HepG2 (cell line): ENCODE results near the gene VENTX. TPM values are rescaled to one million over a fixed set of nuclear protein-coding genes. Genes with fewer than 3 reads are reported as not detected.

ENCODE experiments used
- ARNTL ChIP-seq: sonication (generic); formaldehyde crosslinking; IDR thresholded peaks from 2 replicates; pipeline ENCODE4 v1.4.0; 2020; ENCODE audit warnings: mild to moderate bottlenecking, missing genetic modification reagents
- ATF7-NPFF ChIP-seq: sonication (generic); formaldehyde crosslinking; IDR thresholded peaks from 2 replicates; pipeline ENCODE4 v1.8.1; 2023; ENCODE audit warnings: mild to moderate bottlenecking, low read depth, missing genetic modification reagents, moderate library complexity
- ELF3 ChIP-seq: IDR thresholded peaks from 2 replicates; pipeline ENCODE4 v1.6.1; 2016; ENCODE audit warnings: missing genetic modification reagents, missing compliant biosample characterization
- FOSL1 ChIP-seq: sonication (generic); formaldehyde crosslinking; IDR thresholded peaks from 2 replicates; pipeline ENCODE4 v1.9.0; 2021; ENCODE audit warnings: missing genetic modification reagents, borderline replicate concordance
- HOXA5 ChIP-seq: sonication (generic); formaldehyde crosslinking; IDR thresholded peaks from 2 replicates; pipeline ENCODE4 v1.4.0; 2020; ENCODE audit warnings: missing genetic modification reagents
- IKZF1 ChIP-seq: fragments of 450-650 bp; IDR thresholded peaks from 2 replicates; pipeline ENCODE4 v1.7.1; 2016
- JARID2 ChIP-seq: sonication (generic); formaldehyde crosslinking; IDR thresholded peaks from 2 replicates; pipeline ENCODE4 v1.8.1; 2023; ENCODE audit warnings: missing genetic modification reagents, inconsistent platforms; ENCODE audit not compliant: insufficient replicate concordance
- LBX2 ChIP-seq: sonication (generic); formaldehyde crosslinking; IDR thresholded peaks from 2 replicates; pipeline ENCODE4 v1.5.0; 2020; ENCODE audit warnings: missing genetic modification reagents, mild to moderate bottlenecking, borderline replicate concordance
- NFATC3 ChIP-seq: sonication (generic); formaldehyde crosslinking; IDR thresholded peaks from 2 replicates; pipeline ENCODE4 v1.5.1; 2020; ENCODE audit warnings: mild to moderate bottlenecking, missing genetic modification reagents
- NFE2 ChIP-seq: sonication (generic); formaldehyde crosslinking; IDR thresholded peaks from 2 replicates; pipeline ENCODE4 v1.4.0; 2020; ENCODE audit warnings: missing genetic modification reagents
- PRDM15 ChIP-seq: sonication (generic); formaldehyde crosslinking; IDR thresholded peaks from 2 replicates; pipeline ENCODE4 v1.4.0; 2020; ENCODE audit warnings: missing genetic modification reagents
- RNF219 ChIP-seq: sonication (generic); formaldehyde crosslinking; IDR thresholded peaks from 2 replicates; pipeline ENCODE4 v1.5.0; 2020; ENCODE audit warnings: mild to moderate bottlenecking, missing genetic modification reagents
- SMC3 ChIP-seq: IDR thresholded peaks from 2 replicates; pipeline ENCODE4 v1.6.1; 2011; ENCODE audit warnings: low read length, improper control_type of control experiment
- ZFAT ChIP-seq: sonication (generic); formaldehyde crosslinking; conservative IDR thresholded peaks from 2 replicates; pipeline ENCODE4 v1.8.1; 2023; ENCODE audit warnings: missing genetic modification reagents, inconsistent platforms
- ZNF280D ChIP-seq: sonication (generic); formaldehyde crosslinking; IDR thresholded peaks from 2 replicates; pipeline ENCODE4 v1.5.1; 2020; ENCODE audit warnings: mild to moderate bottlenecking, missing genetic modification reagents
- ZNF501 ChIP-seq: sonication (generic); formaldehyde crosslinking; IDR thresholded peaks from 2 replicates; pipeline ENCODE4 v1.5.1; 2020; ENCODE audit warnings: mild to moderate bottlenecking, moderate library complexity, missing genetic modification reagents
- ZNF614 ChIP-seq: IDR thresholded peaks from 2 replicates; pipeline ENCODE4 v1.6.1; 2018; ENCODE audit warnings: missing biosample characterization, missing genetic modification reagents, inconsistent platforms, borderline replicate concordance
- ZNF710 ChIP-seq: sonication (generic); formaldehyde crosslinking; IDR thresholded peaks from 2 replicates; pipeline ENCODE4 v1.5.0; 2020; ENCODE audit warnings: mild to moderate bottlenecking, missing genetic modification reagents, borderline replicate concordance
- polyA plus RNA-seq, 8 experiments: library from polyadenylated mRNA; depleted of rRNA in 3 of 8; stranded (reverse) in 7 of 8; unstranded in 1 of 8; fragments of >200 nt; fragmentation: Illumina TruSeq in 4 of 8; extraction: Trizol in 4 of 8; gene quantifications; 2 replicates each; pipeline versions ENCODE4 v1.2.1 to v1.2.3, GENCODE V29; 2011 to 2016; ENCODE audit warnings: low read depth in 4 of 8, missing spikeins in 1 of 8, mixed read lengths in 1 of 8; ENCODE audit not compliant: insufficient read depth in 1 of 8
- total RNA-seq, 5 experiments: library from RNA; depleted of rRNA; stranded (reverse); fragments of >200 nt; fragmentation: Illumina TruSeq; extraction: Trizol; gene quantifications; 2 replicates each; pipeline ENCODE4 v1.2.3, GENCODE V29; 2016; ENCODE audit warnings: low read depth in 1 of 5

VENTX gene
- total and polyA plus RNA-seq, 2 of the 13 experiments (the other 11 are each of a cell fraction or from before 2014, with no cell fraction given): not detected

GRCh38 chr10:133278577-133279265, 41.1 kb downstream of the VENTX start (continued):
- TF ChIP-seq ZNF501 (CRISPR knock-in tag) (no peak), NFE2 (no peak), RNF219 (no peak), ZFAT (CRISPR knock-in tag) (no peak), JARID2 (CRISPR knock-in tag) (no peak), ELF3 (CRISPR knock-in tag) (peak; percentile 64), SMC3 (no peak), ZNF710 (CRISPR knock-in tag) (no peak), ARNTL (CRISPR knock-in tag) (no peak), IKZF1 (no peak), FOSL1 (CRISPR knock-in tag) (no peak), ATF7-NPFF (CRISPR knock-in tag) (peak; percentile 31; the same call in 1 of the 2 replicates), ZNF280D (CRISPR knock-in tag) (no peak), PRDM15 (CRISPR knock-in tag) (no peak), HOXA5 (CRISPR knock-in tag) (peak; percentile 91), ZNF614 (CRISPR knock-in tag) (no peak), LBX2 (CRISPR knock-in tag) (no peak), NFATC3 (CRISPR knock-in tag) (no peak)
